SK-N-SH treated with all-trans-retinoic acid at 6 μM for 48 hours (cell line): Measurements from ENCODE around the gene KIF17.

Experiments used
- ATAC-seq: fragments of 200-7000 bp; cut with Tn5 transposase; 3 replicates; pipeline ENCODE4 v1.9.1; 2020; ENCODE audit warnings: mild to moderate bottlenecking, moderate library complexity
- ARNTL ChIP-seq: fragments of 450-650 bp; formaldehyde crosslinking; IDR thresholded peaks from 2 replicates; pipeline ENCODE4 v1.5.0; 2020; ENCODE audit warnings: low read depth, mild to moderate bottlenecking, moderate library complexity, borderline replicate concordance
- BACH2 ChIP-seq: fragments of 250-450 bp; sonication (Bioruptor Pico); IDR thresholded peaks from 2 replicates; pipeline ENCODE4 v1.9.0; 2021; ENCODE audit warnings: mild to moderate bottlenecking, borderline replicate concordance
- CSDC2 ChIP-seq: fragments of 250-450 bp; sonication (Bioruptor Pico); IDR thresholded peaks from 2 replicates; pipeline ENCODE4 v1.5.0; 2020; ENCODE audit warnings: mild to moderate bottlenecking, moderate library complexity
- ESRRG ChIP-seq: fragments of 250-450 bp; sonication (Bioruptor Pico); IDR thresholded peaks from 2 replicates; pipeline ENCODE4 v1.6.1; 2021; ENCODE audit warnings: mild to moderate bottlenecking
- GLIS3 ChIP-seq: fragments of 250-450 bp; sonication (Bioruptor Pico); IDR thresholded peaks from 2 replicates; pipeline ENCODE4 v1.5.0; 2020; ENCODE audit warnings: mild to moderate bottlenecking, moderate library complexity
- ISL1 ChIP-seq: fragments of 250-450 bp; sonication (Bioruptor Pico); IDR thresholded peaks from 2 replicates; pipeline ENCODE4 v2.1.2; 2022; ENCODE audit warnings: mild to moderate bottlenecking, moderate library complexity
- OSR1 ChIP-seq: fragments of 250-450 bp; sonication (Bioruptor Pico); IDR thresholded peaks from 2 replicates; pipeline ENCODE4 v1.8.0; 2022; ENCODE audit warnings: moderate library complexity, mild to moderate bottlenecking, inconsistent platforms
- RARB ChIP-seq: fragments of 250-450 bp; sonication (Bioruptor Pico); IDR thresholded peaks from 2 replicates; pipeline ENCODE4 v1.8.0; 2021; ENCODE audit warnings: mild to moderate bottlenecking, moderate library complexity
- SNAI2 ChIP-seq: fragments of 250-450 bp; sonication (Bioruptor Pico); IDR thresholded peaks from 2 replicates; pipeline ENCODE4 v1.5.0; 2020; ENCODE audit warnings: mild to moderate bottlenecking, moderate library complexity
- TCF4 ChIP-seq: fragments of 250-450 bp; sonication (Bioruptor Pico); IDR thresholded peaks from 2 replicates; pipeline ENCODE4 v1.8.0; 2021; ENCODE audit warnings: mild to moderate bottlenecking, moderate library complexity, borderline replicate concordance
- TOX ChIP-seq: fragments of 250-450 bp; sonication (Bioruptor Pico); IDR thresholded peaks from 2 replicates; pipeline ENCODE4 v1.8.0; 2021; ENCODE audit warnings: mild to moderate bottlenecking, moderate library complexity, borderline replicate concordance
- ZC3H10 ChIP-seq: fragments of 250-450 bp; sonication (Bioruptor Pico); IDR thresholded peaks from 2 replicates; pipeline ENCODE4 v1.5.1; 2021; ENCODE audit warnings: mild to moderate bottlenecking, moderate library complexity
- ZFP3 ChIP-seq: fragments of 250-450 bp; sonication (Bioruptor Pico); IDR thresholded peaks from 2 replicates; pipeline ENCODE4 v1.5.0; 2020; ENCODE audit warnings: mild to moderate bottlenecking, moderate library complexity
- ZFP30 ChIP-seq: fragments of 450-650 bp; formaldehyde crosslinking; IDR thresholded peaks from 2 replicates; pipeline ENCODE4 v1.5.0; 2022; ENCODE audit warnings: mild to moderate bottlenecking, moderate library complexity
- ZNF565 ChIP-seq: fragments of 450-650 bp; formaldehyde crosslinking; conservative IDR thresholded peaks from 2 replicates; pipeline ENCODE4 v1.5.0; 2020; ENCODE audit warnings: low read depth, mild to moderate bottlenecking, moderate library complexity
- ZNF8 ChIP-seq: fragments of 450-650 bp; formaldehyde crosslinking; IDR thresholded peaks from 2 replicates; pipeline ENCODE4 v1.5.0; 2020; ENCODE audit warnings: mild to moderate bottlenecking, moderate library complexity
- TF ChIP-seq, protein P1 (sequence below): fragments of 250-450 bp; sonication (Bioruptor Pico); IDR thresholded peaks from 2 replicates; pipeline ENCODE4 v1.5.1; 2020; ENCODE audit warnings: low read depth, mild to moderate bottlenecking, moderate library complexity
- TF ChIP-seq, protein P2 (sequence below): fragments of 250-450 bp; sonication (Bioruptor Pico); IDR thresholded peaks from 2 replicates; pipeline ENCODE4 v1.5.0; 2020; ENCODE audit warnings: mild to moderate bottlenecking, moderate library complexity
- TF ChIP-seq, protein P3 (sequence below): fragments of 250-450 bp; sonication (Bioruptor Pico); IDR thresholded peaks from 2 replicates; pipeline ENCODE4 v1.8.0; 2020; ENCODE audit warnings: mild to moderate bottlenecking, moderate library complexity, borderline replicate concordance
- TF ChIP-seq, protein P4 (sequence below): fragments of 250-450 bp; sonication (Bioruptor Pico); IDR thresholded peaks from 2 replicates; pipeline ENCODE4 v1.5.1; 2021; ENCODE audit warnings: mild to moderate bottlenecking, moderate library complexity

KIF17 gene

DNA sequence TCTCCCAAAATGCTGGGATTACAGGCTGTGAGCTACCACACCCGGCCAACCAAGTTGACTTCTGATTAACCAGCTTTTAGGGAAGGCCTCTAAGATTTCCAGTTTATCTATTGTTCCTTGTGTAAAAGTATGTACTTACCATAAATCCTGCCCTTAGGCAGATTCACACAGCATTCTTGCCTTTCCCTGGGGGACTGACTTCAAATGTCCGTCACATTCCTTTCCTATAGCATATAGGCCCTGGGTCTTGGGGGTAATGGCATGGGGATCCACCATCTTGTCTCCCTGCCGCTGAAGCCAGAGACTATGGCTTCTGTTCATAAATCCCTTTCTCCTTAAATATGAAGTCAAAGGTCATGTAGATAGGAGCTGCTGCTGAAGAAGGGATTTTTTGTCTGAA is 85.4 kb downstream of the KIF17 start (continued):
- TF ChIP-seq, protein P1, sequence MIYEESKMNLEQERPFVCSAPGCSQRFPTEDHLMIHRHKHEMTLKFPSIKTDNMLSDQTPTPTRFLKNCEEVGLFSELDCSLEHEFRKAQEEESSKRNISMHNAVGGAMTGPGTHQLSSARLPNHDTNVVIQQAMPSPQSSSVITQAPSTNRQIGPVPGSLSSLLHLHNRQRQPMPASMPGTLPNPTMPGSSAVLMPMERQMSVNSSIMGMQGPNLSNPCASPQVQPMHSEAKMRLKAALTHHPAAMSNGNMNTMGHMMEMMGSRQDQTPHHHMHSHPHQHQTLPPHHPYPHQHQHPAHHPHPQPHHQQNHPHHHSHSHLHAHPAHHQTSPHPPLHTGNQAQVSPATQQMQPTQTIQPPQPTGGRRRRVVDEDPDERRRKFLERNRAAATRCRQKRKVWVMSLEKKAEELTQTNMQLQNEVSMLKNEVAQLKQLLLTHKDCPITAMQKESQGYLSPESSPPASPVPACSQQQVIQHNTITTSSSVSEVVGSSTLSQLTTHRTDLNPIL (CRISPR knock-in tag), result no peak
- TF ChIP-seq ZC3H10 (CRISPR knock-in tag) (no peak), CSDC2 (CRISPR knock-in tag) (no peak), ZNF565 (CRISPR knock-in tag) (no peak), ZNF8 (CRISPR knock-in tag) (no peak), BACH2 (CRISPR knock-in tag) (no peak), GLIS3 (no peak), ZFP3 (no peak)
- TF ChIP-seq, protein P2, sequence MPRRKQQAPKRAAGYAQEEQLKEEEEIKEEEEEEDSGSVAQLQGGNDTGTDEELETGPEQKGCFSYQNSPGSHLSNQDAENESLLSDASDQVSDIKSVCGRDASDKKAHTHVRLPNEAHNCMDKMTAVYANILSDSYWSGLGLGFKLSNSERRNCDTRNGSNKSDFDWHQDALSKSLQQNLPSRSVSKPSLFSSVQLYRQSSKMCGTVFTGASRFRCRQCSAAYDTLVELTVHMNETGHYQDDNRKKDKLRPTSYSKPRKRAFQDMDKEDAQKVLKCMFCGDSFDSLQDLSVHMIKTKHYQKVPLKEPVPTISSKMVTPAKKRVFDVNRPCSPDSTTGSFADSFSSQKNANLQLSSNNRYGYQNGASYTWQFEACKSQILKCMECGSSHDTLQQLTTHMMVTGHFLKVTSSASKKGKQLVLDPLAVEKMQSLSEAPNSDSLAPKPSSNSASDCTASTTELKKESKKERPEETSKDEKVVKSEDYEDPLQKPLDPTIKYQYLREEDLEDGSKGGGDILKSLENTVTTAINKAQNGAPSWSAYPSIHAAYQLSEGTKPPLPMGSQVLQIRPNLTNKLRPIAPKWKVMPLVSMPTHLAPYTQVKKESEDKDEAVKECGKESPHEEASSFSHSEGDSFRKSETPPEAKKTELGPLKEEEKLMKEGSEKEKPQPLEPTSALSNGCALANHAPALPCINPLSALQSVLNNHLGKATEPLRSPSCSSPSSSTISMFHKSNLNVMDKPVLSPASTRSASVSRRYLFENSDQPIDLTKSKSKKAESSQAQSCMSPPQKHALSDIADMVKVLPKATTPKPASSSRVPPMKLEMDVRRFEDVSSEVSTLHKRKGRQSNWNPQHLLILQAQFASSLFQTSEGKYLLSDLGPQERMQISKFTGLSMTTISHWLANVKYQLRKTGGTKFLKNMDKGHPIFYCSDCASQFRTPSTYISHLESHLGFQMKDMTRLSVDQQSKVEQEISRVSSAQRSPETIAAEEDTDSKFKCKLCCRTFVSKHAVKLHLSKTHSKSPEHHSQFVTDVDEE (CRISPR knock-in tag), result no peak
- TF ChIP-seq, all 23 proteins: peak for 0

DNA sequence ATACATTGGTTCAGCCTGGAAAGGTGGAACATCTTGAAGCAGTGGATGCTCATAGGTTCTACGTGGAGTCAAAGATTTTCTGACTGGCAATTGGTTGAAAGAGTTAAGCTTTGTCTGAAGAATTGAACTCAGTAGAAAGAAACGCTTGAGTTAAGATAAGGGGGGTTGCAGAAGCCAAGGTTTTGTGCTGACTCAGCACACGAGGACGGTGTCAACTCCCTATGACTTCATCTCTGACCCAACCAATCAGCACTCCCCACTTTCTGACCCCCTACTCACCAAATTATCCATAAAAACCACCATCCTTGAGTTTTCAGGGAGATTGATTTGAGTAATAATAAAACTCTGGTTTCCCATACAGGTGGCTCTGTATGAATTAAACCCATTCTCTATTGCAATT is 87.1 kb downstream of the KIF17 start:
- no peak for TF ChIP-seq ARNTL
- no peak for TF ChIP-seq ESRRG (CRISPR knock-in tag)
- TF ChIP-seq ZC3H10 (CRISPR knock-in tag), result no peak
- TF ChIP-seq ISL1 (CRISPR knock-in tag), result no peak
- TF ChIP-seq ZFP30 (CRISPR knock-in tag), result no peak
- TF ChIP-seq TCF4, result no peak
- no peak for TF ChIP-seq GLIS3
- TF ChIP-seq OSR1 (CRISPR knock-in tag), result no peak
- no peak for TF ChIP-seq TOX (CRISPR knock-in tag)
- TF ChIP-seq, protein P3, sequence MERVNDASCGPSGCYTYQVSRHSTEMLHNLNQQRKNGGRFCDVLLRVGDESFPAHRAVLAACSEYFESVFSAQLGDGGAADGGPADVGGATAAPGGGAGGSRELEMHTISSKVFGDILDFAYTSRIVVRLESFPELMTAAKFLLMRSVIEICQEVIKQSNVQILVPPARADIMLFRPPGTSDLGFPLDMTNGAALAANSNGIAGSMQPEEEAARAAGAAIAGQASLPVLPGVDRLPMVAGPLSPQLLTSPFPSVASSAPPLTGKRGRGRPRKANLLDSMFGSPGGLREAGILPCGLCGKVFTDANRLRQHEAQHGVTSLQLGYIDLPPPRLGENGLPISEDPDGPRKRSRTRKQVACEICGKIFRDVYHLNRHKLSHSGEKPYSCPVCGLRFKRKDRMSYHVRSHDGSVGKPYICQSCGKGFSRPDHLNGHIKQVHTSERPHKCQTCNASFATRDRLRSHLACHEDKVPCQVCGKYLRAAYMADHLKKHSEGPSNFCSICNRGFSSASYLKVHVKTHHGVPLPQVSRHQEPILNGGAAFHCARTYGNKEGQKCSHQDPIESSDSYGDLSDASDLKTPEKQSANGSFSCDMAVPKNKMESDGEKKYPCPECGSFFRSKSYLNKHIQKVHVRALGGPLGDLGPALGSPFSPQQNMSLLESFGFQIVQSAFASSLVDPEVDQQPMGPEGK (CRISPR knock-in tag), result no peak
- no peak for TF ChIP-seq ZNF565 (CRISPR knock-in tag)

DNA sequence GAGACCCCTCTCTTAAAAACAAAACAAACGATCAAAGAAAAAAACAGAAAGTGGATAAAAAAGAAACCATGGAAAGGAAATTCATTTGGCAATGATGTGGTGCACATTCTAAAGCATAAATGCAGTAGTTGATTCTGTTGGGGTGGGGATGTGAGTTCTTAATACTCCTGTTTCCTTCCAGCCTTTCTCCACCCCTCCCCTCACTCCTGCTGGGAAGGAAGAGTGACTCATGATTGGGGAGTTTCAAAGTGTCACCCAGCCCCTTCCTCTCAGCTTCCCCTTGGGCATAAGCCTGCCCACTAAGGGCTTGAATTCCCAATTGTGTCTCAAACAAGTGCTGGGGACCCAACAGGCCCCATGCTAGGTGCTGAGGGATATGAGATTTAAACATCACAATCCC is 91.3 kb downstream of the KIF17 start:
- no peak for ATAC-seq
- TF ChIP-seq RARB (CRISPR knock-in tag) (no peak), TCF4 (no peak), GLIS3 (no peak)
- TF ChIP-seq, protein P3 (CRISPR knock-in tag), result no peak
- TF ChIP-seq, protein P1 (CRISPR knock-in tag), result no peak
- TF ChIP-seq, all 23 proteins: peak for 0

More for the DNA sequence above, 87.1 kb downstream of the KIF17 start:
- no peak for ATAC-seq

DNA sequence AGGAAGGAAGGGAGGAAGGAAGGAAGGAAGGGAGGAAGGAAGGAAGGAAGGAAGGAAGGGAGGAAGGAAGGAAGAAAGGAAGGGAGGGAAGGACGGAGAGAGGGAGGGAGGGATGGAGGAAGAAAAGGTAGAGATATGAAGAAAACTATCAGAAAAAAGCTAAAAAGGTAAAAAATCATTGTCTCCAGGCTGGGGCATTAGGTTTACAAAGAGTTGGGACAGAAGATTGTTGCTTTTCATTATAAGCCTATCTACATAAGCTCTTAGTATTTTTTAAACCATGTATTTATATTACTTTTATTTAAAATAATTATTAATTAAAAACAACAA is 91.7 kb downstream of the KIF17 start:
- ATAC-seq, result no peak
- TF ChIP-seq ARNTL (no peak), SNAI2 (CRISPR knock-in tag) (no peak), GLIS3 (no peak), ZNF8 (CRISPR knock-in tag) (no peak), TOX (CRISPR knock-in tag) (no peak), ISL1 (CRISPR knock-in tag) (no peak), TCF4 (no peak)
- TF ChIP-seq, protein P3 (CRISPR knock-in tag), result no peak
- TF ChIP-seq, protein P2 (CRISPR knock-in tag), result no peak
- TF ChIP-seq, protein P4, sequence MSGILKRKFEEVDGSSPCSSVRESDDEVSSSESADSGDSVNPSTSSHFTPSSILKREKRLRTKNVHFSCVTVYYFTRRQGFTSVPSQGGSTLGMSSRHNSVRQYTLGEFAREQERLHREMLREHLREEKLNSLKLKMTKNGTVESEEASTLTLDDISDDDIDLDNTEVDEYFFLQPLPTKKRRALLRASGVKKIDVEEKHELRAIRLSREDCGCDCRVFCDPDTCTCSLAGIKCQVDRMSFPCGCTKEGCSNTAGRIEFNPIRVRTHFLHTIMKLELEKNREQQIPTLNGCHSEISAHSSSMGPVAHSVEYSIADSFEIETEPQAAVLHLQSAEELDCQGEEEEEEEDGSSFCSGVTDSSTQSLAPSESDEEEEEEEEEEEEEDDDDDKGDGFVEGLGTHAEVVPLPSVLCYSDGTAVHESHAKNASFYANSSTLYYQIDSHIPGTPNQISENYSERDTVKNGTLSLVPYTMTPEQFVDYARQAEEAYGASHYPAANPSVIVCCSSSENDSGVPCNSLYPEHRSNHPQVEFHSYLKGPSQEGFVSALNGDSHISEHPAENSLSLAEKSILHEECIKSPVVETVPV, result no peak
